ENCODE results near the gene IFITM10.

IFITM10 gene

GRCh38 chr11:1762537-1763302, 12.3 kb upstream of the IFITM10 start:
- DNase-seq: no peak

- no peak for DNase-seq
Measured at GRCh38 chr11:1761857-1762536, 11.6 kb upstream of the IFITM10 start.

- DNase-seq: no peak
Measured at GRCh38 chr11:1761110-1761856, 10.9 kb upstream of the IFITM10 start.

- no peak for DNase-seq
Measured at GRCh38 chr11:1760351-1761109, 10.1 kb upstream of the IFITM10 start.

- DNase-seq: no peak
Measured at GRCh38 chr11:1759851-1760220, 9.4 kb upstream of the IFITM10 start.

- DNase-seq: no peak
Measured at GRCh38 chr11:1759151-1759850, 8.9 kb upstream of the IFITM10 start.

- no peak for DNase-seq
Measured at GRCh38 chr11:1758611-1759150, 8.3 kb upstream of the IFITM10 start.

- DNase-seq: no peak
Measured at GRCh38 chr11:1757861-1758610, 7.6 kb upstream of the IFITM10 start.

GRCh38 chr11:1756791-1757771, 6.7 kb upstream of the IFITM10 start:
- no peak for DNase-seq

GRCh38 chr11:1755692-1756561, 5.5 kb upstream of the IFITM10 start:
- DNase-seq: no peak

GRCh38 chr11:1755344-1755691, 4.9 kb upstream of the IFITM10 start:
- no peak for DNase-seq

GRCh38 chr11:1754376-1755150, 4.2 kb upstream of the IFITM10 start:
- DNase-seq: no peak

- no peak for DNase-seq
Measured at GRCh38 chr11:1753929-1754305, 3.5 kb upstream of the IFITM10 start.

GRCh38 chr11:1753229-1753928, 3.0 kb upstream of the IFITM10 start:
- DNase-seq: no peak

- no peak for DNase-seq
Measured at GRCh38 chr11:1752907-1753228, 2.5 kb upstream of the IFITM10 start.

- DNase-seq: no peak
Measured at GRCh38 chr11:1751999-1752906, 1.9 kb upstream of the IFITM10 start.

GRCh38 chr11:1751531-1751921, 1.1 kb upstream of the IFITM10 start:
- no peak for DNase-seq
